ENCODE measurements around the gene MT1F. TPM values are rescaled to one million over a fixed set of nuclear protein-coding genes. Genes with fewer than 3 reads are reported as not detected.
"Not testable (repeated sequence)": the region's sequence is repeated elsewhere in the genome, so short reads cannot be mapped to it uniquely, and the experiment has no call there.

Gene MT1F
- polyA plus RNA-seq, 3 donors, result 53.1 to 66.4 (median 65.7) TPM

GRCh38 chr16:56637814-56638750 lies 19.7 kb upstream of the MT1F start, which contains the start of gene MT1A:
TSS of gene MT1A (plus strand) at chr16:56638666. CDS start at chr16:56638739, 73 bp downstream.
- no peak for DNase-seq

DNA sequence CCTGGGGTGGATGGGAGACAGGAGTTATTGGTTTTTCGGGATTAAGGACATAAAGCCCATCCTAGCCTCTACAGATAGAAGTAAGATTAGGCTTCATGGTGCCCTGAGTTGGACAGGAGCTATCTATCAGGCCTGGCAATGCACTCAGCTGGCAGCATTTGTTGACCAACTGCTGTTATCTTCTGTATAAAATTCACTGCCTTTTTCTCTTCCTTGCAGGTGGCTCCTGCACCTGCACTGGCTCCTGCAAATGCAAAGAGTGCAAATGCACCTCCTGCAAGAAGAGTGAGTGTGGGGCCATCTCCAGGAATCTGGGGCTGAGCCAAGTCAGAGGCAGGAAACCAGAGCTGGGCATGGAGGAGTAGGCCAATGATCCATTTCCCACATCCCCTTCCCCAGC lies 18.7 kb upstream of the MT1F start:
- DNase-seq, result no peak

DNA sequence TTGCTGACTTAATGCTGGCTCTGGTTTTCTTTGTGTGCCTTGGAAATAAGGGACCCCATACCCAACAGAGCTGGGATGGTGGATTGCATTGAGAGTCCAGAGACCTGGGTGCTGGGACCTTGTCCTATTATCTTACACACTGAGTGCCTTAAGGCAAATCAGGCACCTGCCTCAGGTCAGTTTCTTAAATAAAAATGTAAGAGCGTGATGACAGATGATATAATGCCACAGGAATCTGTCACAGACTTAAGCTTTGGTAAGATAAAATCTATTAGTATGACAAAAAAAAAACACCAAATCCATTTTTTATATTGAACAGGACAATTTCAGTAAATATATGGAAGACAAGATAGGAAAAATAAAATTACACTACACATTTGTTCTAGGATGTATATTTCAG lies 17.7 kb upstream of the MT1F start:
- DNase-seq, result no peak

GRCh38 chr16:56641166-56641565 lies 16.6 kb upstream of the MT1F start:
- no peak for DNase-seq

DNA sequence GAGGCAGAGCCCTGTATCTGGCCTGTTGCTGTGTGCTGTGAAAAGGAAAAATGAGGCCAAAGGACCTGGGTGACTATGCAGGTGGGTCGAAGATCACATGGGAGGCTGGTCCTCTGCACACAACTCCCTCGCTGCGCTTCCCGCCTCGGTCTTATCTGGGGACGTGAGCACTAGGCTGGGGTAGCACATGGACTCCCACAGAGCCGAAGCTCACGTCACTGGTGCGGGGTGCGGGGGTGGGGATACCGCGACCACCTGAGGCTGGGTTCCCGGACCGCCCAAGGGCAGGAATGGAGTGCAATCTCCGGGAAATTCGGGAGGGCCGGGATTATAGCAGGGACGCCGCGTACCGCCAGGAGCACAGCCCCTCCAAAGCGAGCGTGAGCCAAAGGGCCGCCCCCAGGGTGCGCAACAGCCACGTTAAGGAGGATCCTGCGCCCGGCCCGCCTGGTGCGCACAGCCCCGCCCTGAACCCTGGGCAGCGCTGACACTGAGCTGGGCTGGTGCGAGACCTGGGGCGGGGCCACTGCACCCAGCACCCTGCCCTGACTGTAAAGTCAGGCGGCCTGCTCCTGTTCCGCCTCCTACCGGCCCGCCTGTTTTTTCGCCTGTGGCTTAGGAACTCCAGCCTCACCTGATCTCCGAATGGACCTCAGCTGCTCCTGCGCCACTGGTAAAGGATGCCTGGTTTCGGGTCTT lies 14.5 kb upstream of the MT1F start:
- DNase-seq, result no peak

- DNase-seq, result no peak
Observed at GRCh38 chr16:56643833-56644232, 13.9 kb upstream of the MT1F start.

- DNase-seq, result no peak
Observed at GRCh38 chr16:56645311-56645710, 12.4 kb upstream of the MT1F start.

- no peak for DNase-seq
Observed at GRCh38 chr16:56645838-56646237, 11.9 kb upstream of the MT1F start.

GRCh38 chr16:56647641-56648431 lies 9.9 kb upstream of the MT1F start:
- DNase-seq, result no peak

DNA sequence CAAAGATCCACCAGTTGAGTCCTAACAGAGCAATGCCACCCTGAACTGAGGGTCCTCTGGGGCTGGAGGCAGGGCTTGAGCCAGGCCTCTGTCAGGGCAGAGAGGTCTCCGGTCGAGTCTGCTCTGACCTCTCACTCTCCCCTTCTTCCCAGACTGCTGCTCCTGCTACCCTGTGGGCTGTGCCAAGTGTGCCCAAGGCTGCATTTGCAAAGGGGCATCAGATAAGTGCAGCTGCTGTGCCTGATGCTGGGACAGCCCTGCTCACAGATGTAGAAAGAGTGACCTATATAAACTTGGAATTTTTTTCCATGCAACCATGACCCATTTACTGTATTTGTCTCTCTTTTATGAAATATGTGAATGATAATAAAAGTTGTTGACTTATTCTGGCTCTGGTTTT lies 8.5 kb upstream of the MT1F start:
- DNase-seq, result no peak

DNA sequence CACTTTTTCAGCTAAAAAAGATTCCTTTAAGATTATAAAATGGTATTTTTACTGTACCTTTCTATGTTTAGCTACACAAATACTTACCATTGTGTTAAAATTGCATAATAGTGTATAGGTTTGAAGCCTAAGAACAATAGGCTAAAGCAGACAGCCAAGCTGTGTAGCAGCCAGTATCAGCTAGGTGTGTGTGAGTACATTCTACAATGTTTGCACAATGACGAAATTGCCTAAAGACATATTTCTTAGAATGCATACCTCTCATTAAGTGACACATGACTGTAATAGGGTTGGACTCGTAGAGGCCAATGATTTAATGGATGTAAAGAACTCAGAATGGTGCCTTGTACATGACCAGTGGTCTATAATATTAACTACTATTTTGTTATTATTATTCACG lies 7.9 kb upstream of the MT1F start:
- no peak for DNase-seq

DNA sequence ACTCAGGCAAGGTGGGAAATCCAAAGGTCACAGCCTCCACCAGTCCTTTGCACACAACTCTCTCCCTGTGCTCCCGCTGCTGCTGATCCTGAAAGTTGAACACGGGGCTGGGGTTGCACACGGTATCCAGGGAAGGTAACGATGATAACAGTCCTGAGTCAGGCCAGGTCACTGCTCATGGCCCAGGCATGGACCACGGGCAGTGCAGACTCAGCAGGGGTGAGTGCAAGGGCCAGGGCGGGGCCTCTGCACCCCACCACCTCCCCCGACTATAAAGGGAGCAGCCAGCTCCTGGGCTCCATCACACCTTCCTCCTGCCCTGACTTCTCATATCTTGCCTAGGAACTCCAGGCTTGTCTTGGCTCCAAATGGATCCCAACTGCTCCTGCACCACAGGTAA lies 6.2 kb upstream of the MT1F start, which contains the start of gene MT1B:
Gene MT1B (plus strand): TSS at position 301 of the 400 bp plus-strand sequence. CDS start 68 bp downstream, at position 369.
- DNase-seq, result no peak

- no peak for DNase-seq
Observed at GRCh38 chr16:56652600-56652999, 5.2 kb upstream of the MT1F start.

- DNase-seq, result no peak
Observed at GRCh38 chr16:56653218-56653617, 4.5 kb upstream of the MT1F start.

DNA sequence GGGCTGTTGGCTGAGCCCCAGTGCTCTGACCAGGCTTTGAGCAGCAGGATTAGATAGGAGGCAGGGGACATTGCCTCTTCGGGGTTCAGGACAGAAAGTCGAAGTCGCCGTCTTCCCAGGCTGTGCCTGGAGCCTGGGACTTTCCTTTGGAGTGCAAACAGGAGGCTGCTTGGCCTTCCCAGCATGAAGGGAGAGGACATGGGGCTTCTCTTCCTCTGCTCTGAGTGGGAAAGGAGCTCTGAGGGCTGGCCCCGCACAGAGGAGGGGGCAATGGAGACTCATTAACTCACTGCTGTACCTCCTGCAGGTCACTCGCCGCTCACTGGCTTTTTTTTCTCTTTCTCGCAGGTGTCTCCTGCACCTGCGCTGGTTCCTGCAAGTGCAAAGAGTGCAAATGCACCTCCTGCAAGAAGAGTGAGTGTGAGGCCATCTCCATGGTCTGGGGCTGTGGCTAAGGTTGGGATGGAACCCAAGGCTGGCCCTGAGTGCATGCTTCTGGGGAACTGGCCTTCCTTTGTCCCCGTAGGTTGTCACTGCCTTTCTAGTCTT lies 642 bp downstream of the MT1F start:
- DNase-seq, result no peak

DNA sequence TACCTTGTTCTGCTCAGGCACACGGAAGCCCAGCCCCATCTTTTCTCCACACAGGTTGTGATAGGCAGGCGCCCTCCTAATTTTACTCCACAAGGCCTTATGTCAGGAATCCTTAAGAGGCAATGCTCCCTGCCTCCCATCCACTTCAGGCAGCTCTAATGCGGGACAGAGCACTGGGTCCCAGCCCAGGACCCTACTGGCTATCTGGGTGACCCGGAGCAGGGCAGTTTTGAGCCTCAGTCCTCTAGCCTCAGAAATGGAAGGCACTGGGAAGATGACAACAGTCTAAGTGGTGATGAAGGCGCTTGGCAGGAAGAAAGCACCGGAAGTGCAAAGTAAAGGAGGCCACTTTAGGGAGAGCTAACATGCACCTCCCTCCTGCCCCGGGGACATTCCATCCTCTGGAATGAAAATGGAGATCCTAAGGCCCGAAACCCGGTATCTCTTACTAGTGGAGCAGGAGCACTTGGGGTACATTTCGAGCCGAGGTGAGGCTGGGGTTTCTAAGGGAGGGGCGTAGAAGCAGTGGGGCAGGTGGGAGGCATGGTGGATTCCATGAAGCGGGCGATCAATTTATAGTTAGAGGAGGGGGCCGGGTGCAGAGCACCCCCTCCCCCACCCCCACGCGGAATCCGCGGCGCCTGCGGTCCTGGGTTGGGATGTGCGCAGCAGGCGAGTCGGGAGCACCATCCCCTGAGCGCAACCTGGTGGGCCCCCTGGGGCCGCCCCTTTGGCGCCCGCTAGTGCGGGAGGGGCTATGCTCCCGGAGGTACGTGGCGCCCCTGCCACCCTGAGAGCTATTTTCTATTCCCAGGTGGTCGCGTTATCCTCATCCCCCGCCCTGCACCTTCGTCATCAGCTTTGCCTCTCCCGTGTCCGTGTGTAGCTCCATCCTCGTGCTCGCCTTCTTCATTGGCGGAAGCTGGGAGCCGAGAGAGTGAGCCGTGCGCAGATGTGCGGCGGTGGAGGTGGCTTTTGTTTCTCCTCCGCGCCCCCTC lies 4.9 kb downstream of the MT1F start:
- DNase-seq, result no peak

GRCh38 chr16:56664506-56664905 lies 6.7 kb downstream of the MT1F start:
- no peak for DNase-seq

- not testable (repeated sequence) for DNase-seq
Observed at GRCh38 chr16:56665286-56666261, 7.8 kb downstream of the MT1F start.
